Esophagus squamous epithelium (tissue), 5 donors: ENCODE data around the gene LRRC28. TPM values are rescaled to one million over a fixed set of nuclear protein-coding genes. Genes with fewer than 3 reads are reported as not detected.

Experiments used
- DNase-seq: peaks from one replicate; lab custom pipeline; 2025; lab: John Stamatoyannopoulos, UW
- H3K27ac ChIP-seq, 4 donors: fragments of 200-600 bp; sonication (generic); one replicate each; pipeline ENCODE4 v1.5.1; 2016 to 2019; ENCODE audit warnings: mild to moderate bottlenecking in 1 of 4
- H3K27me3 ChIP-seq, 4 donors: fragments of 200-600 bp; sonication (generic); 1 replicate in 3 of 4; 2 replicates in 1 of 4; pipeline versions ENCODE4 v1.5.1 to v1.6.0; 2017 to 2021; ENCODE audit warnings: antibody characterized with exemption in 1 of 4
- H3K36me3 ChIP-seq, 3 donors: fragments of 200-600 bp; sonication (generic); one replicate each; pipeline ENCODE4 v1.5.1; 2016 to 2019
- H3K4me1 ChIP-seq, 3 donors: fragments of 200-600 bp; sonication (generic); one replicate each; pipeline ENCODE4 v1.5.1; 2017 to 2019
- H3K4me3 ChIP-seq, 4 donors: fragments of 200-600 bp; sonication (generic); 1 replicate in 3 of 4; 2 replicates in 1 of 4; pipeline ENCODE4 v1.5.1; 2016 to 2019; ENCODE audit warnings: mild to moderate bottlenecking in 2 of 4, moderate library complexity in 1 of 4
- H3K9me3 ChIP-seq, 3 donors: fragments of 200-600 bp; sonication (generic); one replicate each; pipeline ENCODE4 v1.5.1; 2016 to 2019
- CTCF ChIP-seq, 6 experiments: fragments of 450-650 bp in 4 of 6; fragments of 200-600 bp in 2 of 6; sonication (generic) in 2 of 6; IDR thresholded peaks; one replicate each; pipeline ENCODE4 v1.5.1; 2016 to 2019; ENCODE audit warnings: antibody characterized with exemption in 6 of 6, mild to moderate bottlenecking in 4 of 6, moderate library complexity in 4 of 6
- POLR2A ChIP-seq, 4 donors: fragments of 450-650 bp; IDR thresholded peaks; one replicate each; pipeline ENCODE4 v1.6.1; 2017; ENCODE audit warnings: antibody characterized with exemption in 4 of 4, mild to moderate bottlenecking in 4 of 4, moderate library complexity in 3 of 4
- WGBS, 2 donors: methylation state at CpG; one replicate each; pipeline ENCODE4 v1.1.5; 2018; 5-methylcytosine and 5-hydroxymethylcytosine counted together
- intact Hi-C: fragments of 100-400 bp; cut with DNase I; formaldehyde crosslinking; loops from one replicate; pipeline ENCODE4 v1.15.0; 2022
- total RNA-seq, 4 donors: library from RNA; depleted of rRNA; stranded (reverse); fragments of >200 nt; gene quantifications; one replicate each; pipeline ENCODE4 v1.1.0, GENCODE V29; 2016
- donor health status: DM: yes; HTN: yes; CAD: no.

The LRRC28 gene
- 10 to 100 TPM; 31.7 to 41.7 (median 34.6) TPM for total RNA-seq

- H3K27ac ChIP-seq, result peak within 1 kb of the TSS; percentile 90 to 97 (median 96)
- H3K4me3 ChIP-seq, result peak within 1 kb of the TSS; percentile 72 to 92 (median 89)
- WGBS, 2 donors, result 0% methylated on average over 28 to 45 of the region's 90 CpGs
- intact Hi-C loops, result no loop called here
- H3K36me3 ChIP-seq, result peaks cover 0 to 5% (median 0%) of the 10 kb centered on the region in 3 donors
- TF ChIP-seq POLR2A (IDR thresholded peaks at IDR 0.05) (peak in 3 of 4 donors; percentile 75 to 89 (median 81)), CTCF (IDR thresholded peaks at IDR 0.05) (no peak)
- no peaks in the 10 kb centered on the region for H3K27me3 ChIP-seq
- DNase-seq, result peak; percentile 82
- H3K9me3 ChIP-seq, result no peaks in the 10 kb centered on the region
- peaks cover 13 to 68% (median 22%) of the 10 kb centered on the region in 3 donors for H3K4me1 ChIP-seq
Observed at GRCh38 chr15:99250857-99251841, at the start of gene LRRC28. LRRC28 (plus strand) TSS chr15:99251481; CDS start chr15:99255958, 4,477 bp downstream.

GRCh38 chr15:99202176-99202552 lies 49.1 kb upstream of the LRRC28 start:
- Histone ChIP-seq H3K27ac (no peak overlapping the region), H3K9me3 (no peaks in the 10 kb centered on the region), H3K36me3 (peaks cover 0 to 31% (median 0%) of the 10 kb centered on the region in 3 donors), H3K4me1 (no peaks in the 10 kb centered on the region), H3K4me3 (no peak overlapping the region), H3K27me3 (no peaks in the 10 kb centered on the region)
- WGBS, 2 donors, result 60 to 80% methylated on average over 2 of the region's 2 CpGs
- TF ChIP-seq CTCF (IDR thresholded peaks at IDR 0.05), result no peak
- TF ChIP-seq POLR2A (IDR thresholded peaks at IDR 0.05), result no peak
- DNase-seq, result no peak
- intact Hi-C loops, result no loop called here

- TF ChIP-seq CTCF (IDR thresholded peaks at IDR 0.05) (no peak), POLR2A (IDR thresholded peaks at IDR 0.05) (no peak)
- intact Hi-C loops, result no loop called here
- no peak overlapping the region for H3K27ac ChIP-seq
- no peaks in the 10 kb centered on the region for H3K27me3 ChIP-seq
- H3K9me3 ChIP-seq, result no peaks in the 10 kb centered on the region
- H3K4me3 ChIP-seq, result no peak overlapping the region
- WGBS, 2 donors, result 86 to 95% methylated on average over 3 of the region's 3 CpGs
- H3K4me1 ChIP-seq, result no peaks in the 10 kb centered on the region
- H3K36me3 ChIP-seq, result peaks cover 0 to 16% (median 0%) of the 10 kb centered on the region in 3 donors
- DNase-seq, result no peak
Observed at GRCh38 chr15:99207672-99208071, 43.6 kb upstream of the LRRC28 start.

- Histone ChIP-seq H3K36me3 (peaks cover 0 to 20% (median 0%) of the 10 kb centered on the region in 3 donors), H3K4me3 (no peak overlapping the region), H3K27me3 (no peaks in the 10 kb centered on the region), H3K27ac (peak overlapping the region in 1 of 4 donors; percentile 42), H3K9me3 (no peaks in the 10 kb centered on the region), H3K4me1 (no peaks in the 10 kb centered on the region)
- intact Hi-C loops, result no loop called here
- no peak for DNase-seq
- WGBS, 2 donors, result 67% methylated on average over 1 to 2 of the region's 2 CpGs
- TF ChIP-seq CTCF (IDR thresholded peaks at IDR 0.05), result no peak
- no peak for TF ChIP-seq POLR2A (IDR thresholded peaks at IDR 0.05)
Observed at GRCh38 chr15:99209326-99209725, 42.0 kb upstream of the LRRC28 start.

- no peak for DNase-seq
- Histone ChIP-seq H3K36me3 (peaks cover 0 to 28% (median 0%) of the 10 kb centered on the region in 3 donors), H3K9me3 (no peaks in the 10 kb centered on the region), H3K4me3 (no peak overlapping the region), H3K27ac (peak overlapping the region in 3 of 4 donors; percentile 8 to 73 (median 66)), H3K27me3 (no peaks in the 10 kb centered on the region), H3K4me1 (no peaks in the 10 kb centered on the region)
- TF ChIP-seq POLR2A (IDR thresholded peaks at IDR 0.05) (no peak), CTCF (IDR thresholded peaks at IDR 0.05) (no peak)
- intact Hi-C loops, result loop anchor here (5.0 kb wide), 1 partner anchor 108 kb away; no protein-coding TSS in a partner anchor
Observed at GRCh38 chr15:99210334-99210733, 40.9 kb upstream of the LRRC28 start.
